Stimulated activated CD4-positive, alpha-beta T cell treated with anti-CD3 and anti-CD28 coated beads, Interleukin-15, amount 100 ng/mL, for 24 hours (primary cell): ENCODE measurements around the gene PSMD1.
"Not testable (repeated sequence)": the region's sequence is repeated elsewhere in the genome, so short reads cannot be mapped to it uniquely, and the experiment has no call there.

Experiments used
- DNase-seq: peaks from one replicate; pipeline ENCODE4 v3.0.0-alpha.2; 2020

PSMD1 gene

DNA sequence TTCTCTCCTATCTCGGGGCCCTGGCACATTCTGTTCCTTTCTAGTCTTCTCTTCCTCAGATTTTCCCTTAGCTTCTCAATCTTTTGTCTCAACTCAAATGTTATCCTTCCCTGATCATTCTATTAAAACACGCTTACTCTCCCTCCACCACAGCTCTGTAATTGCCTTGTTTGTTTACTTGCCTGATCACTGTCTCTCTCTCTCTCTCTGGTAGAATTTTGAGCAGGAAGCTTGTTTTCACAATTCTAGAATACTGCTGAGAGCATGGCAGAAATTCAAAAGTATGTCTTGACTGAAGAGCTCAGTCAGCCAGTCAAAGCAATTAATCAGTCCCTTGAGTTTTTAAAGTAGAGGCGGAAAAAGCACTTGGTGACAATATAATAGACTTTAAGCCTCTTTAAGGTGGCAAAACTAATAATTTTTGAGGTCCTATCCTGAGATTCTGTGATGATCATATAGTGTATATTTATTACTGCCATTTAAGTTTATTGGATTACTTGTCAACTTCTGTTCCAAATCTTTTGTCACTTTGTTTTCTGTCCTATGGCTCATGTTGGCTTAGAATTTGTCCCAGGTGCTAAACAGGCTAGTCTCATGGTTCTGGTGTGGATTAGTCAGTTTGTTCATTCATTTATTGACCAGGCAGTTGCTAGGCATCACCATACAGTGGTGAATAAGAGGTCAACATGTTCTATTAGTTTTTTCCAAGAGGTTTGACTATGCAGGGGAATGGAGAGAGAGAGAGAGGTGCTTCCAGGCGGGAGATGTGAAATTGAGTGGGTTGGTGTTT, 2.3 kb downstream of the PSMD1 start:
- DNase-seq: no peak

DNA sequence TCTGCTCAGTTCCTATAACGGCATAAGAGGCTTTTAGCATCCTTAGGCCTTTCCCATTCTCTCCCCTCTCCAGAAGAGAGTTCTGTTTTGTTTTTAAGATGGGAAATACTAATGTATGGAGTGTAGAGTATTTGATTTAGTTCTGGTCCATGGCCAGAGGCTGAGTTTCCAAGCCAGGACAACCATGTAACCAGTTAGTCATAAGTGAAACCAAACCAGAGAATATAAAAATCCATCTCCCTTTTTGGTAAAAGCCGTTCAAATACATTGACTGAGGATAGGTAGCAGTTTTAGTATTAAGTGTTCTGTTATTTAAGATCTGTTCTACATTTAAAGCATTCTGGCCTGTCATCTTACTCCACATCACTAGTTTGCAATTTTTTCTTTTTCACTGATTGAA, 3.1 kb downstream of the PSMD1 start:
- no peak for DNase-seq

DNA sequence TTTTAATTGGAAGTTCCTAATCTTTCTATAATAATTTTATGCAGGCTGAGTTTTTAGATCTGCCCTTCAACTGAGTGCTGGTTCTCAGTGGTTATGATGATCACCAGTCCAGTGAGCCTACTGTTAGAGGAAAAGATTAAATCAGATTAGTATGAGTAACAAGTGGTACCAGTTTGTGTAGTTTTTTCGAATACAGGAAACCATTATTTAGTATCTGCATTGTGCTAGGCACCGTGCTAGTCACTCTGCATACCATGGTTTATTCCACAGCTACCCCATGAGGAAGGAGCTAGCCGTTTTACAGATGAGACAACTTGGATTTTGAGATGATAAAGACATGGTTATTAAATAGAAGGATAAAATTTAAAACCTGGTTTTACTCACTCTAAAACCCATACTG, 6.1 kb downstream of the PSMD1 start:
- DNase-seq: no peak

DNA sequence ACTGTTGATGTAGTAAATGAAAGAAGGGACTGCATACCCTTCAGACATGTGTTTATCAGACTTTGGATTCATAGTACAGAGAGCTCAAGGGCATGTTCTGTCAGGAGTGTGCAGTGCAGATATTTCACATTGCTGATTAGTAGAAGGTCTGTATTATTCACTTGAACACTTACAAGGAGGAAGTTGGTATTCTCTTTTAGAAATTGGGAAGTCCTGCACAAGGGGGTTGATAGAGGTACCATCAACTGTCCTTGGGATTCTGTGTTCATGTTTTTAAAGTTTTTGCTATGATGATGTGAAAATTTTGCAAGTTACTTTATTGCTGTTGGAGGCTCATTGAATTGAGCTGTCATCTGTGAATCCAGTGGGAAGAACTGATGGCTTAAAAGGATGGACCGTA, 6.7 kb downstream of the PSMD1 start:
- no peak for DNase-seq

- DNase-seq: no peak
Measured at GRCh38 chr2:231065966-231066365, 9.3 kb downstream of the PSMD1 start.

GRCh38 chr2:231067531-231067930, 10.9 kb downstream of the PSMD1 start:
- not testable (repeated sequence) for DNase-seq

- peak; percentile 23 for DNase-seq
Measured at GRCh38 chr2:231068525-231069222, 12.0 kb downstream of the PSMD1 start.

DNA sequence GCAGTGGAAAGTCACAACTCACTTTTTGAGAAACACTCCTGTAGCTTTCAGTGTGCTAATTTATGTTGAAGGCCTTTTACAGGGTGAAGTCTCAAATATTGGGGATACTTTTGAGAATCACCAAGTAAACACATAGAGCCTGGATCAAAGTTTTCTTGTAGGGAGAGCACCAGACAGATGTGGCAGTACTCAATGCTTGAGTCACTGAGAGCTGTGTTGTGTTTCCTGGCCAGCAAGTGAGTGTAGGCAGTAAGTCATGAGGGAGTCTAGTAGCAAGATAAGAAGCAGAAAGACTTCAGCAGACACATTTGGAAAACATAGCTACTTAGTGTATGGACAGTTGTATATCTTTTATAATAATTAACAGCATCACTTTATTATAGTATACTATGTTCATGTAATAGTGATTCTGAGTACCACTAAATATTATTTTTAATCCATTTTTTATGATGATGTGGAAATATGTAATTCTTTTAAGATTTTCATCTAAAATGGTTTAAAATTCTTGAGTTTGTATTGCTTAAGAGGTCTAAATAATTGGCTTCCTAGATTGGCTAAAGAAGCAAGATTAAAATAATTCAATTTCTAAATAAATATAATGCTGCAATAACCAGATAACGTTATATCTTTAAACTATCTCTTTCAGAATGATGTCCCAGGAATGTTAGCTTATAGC, 12.8 kb downstream of the PSMD1 start:
- no peak for DNase-seq

DNA sequence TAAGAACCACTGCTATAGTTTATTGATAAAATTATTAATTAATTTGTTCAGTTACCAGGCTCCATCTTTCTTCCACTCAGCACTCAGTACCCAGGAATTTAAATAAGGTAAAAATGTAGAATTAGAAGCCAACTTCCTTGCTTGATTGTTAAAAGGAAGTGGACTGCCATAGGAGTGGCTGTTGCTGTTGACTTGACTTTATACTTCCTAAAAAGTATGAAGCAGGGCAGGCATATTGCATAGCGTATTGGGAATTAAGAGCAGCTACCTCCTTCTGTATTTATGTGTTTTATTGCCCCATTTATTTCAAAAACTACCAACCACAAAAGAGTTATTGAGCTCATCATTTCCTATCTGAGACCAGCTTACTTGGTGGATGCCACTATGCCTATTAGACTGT, 27.9 kb downstream of the PSMD1 start:
- DNase-seq: no peak

DNA sequence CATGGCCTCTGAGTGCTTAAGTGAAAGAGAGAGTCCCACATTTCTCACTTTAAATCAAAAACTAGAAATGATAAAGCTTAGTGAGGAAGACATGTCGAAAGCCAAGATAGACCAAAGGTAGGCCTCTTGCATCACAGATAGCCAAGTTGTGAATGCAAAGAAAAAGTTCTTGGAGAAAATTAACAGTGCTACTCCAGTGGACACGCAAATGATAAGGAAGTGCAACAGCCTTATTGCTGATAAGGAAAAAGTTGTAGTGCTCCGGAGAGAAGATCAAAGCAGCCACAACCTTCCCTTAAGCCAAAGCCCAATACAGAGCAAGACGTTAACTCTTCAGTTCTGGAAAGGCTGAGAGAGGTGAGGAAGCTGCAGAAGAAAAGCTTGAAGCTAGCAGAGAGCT, 32.1 kb downstream of the PSMD1 start:
- DNase-seq: no peak

GRCh38 chr2:231093933-231094332, 37.3 kb downstream of the PSMD1 start:
- DNase-seq: no peak

DNA sequence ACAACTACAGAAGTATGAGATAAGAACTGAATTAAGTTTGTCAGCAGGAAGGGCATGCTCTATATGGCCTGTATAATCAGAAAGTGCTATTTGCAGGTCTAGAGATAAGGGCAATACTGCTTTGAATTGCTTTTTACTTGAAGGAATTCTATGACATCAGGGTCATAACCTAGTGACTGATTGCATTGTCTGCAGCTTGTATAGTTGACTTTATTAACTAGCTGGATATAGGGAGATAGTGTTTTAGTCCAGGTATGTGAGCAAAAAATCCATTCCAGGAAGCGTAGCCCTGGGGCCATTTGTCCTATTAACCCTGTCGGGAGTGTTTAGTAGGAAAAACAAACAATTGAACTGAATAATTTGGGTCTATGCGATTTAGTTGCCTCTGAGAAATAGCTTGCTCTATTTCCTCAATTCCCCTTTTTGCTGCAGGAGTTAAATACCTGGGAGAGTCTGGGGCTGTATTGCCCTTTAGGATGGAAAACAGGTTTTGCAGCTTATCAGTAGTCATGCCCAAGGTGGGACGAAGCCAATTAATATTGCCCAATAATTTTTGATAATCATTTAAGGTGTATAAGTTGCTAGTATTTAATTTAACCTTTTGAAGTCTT, 38.2 kb downstream of the PSMD1 start:
- DNase-seq: no peak

GRCh38 chr2:231099918-231100317, 43.3 kb downstream of the PSMD1 start:
- DNase-seq: peak; percentile 9

- not testable (repeated sequence) for DNase-seq
Measured at GRCh38 chr2:231100321-231100720, 43.7 kb downstream of the PSMD1 start.

- no peak for DNase-seq
Measured at GRCh38 chr2:231100990-231101389, 44.3 kb downstream of the PSMD1 start.

DNA sequence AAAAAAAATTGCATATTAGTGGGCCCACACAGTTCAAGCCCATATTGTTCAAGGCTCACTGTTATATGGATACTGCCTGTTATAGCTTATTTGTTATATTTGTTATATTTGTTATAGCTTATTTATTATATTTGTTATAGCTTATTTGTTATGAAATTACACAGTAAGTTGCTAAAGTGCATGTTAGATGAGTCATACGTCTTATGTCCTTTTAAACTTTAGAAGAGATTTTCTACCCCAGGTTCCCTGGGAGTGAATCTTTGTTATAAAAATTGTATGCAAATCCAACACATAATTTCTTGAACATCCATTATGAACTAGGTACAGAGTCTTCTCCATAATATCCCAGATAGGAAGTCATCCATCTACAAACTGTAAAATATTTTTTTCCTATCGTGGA, 46.1 kb downstream of the PSMD1 start:
- no peak for DNase-seq

DNA sequence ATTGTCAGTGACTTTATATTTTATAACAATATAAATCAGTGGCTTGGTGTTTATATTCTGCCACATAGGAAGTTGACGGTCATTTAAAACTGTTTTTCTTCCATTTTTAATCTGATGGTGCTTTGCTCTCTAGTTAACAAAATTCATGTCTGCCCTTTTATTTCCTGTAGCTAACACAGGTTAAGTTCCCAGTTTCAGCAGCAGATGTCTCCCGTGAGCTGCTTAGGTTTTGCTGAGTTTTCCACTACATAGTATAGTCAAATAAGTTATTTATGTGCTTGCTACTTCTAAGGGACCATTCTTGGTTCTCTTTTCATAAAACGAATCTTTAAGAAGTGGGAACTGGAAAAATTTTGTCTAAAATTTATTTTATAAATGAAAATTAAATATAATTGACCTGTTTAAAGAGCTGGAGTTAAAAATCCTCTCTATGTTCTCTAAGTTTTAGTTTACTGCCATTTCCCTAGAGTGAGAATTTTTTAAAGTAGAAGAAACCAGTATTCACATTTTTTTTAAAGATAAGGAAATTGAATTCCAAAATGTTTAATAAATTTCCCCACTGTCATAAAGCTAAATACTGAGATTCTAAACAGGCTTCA, 47.5 kb downstream of the PSMD1 start:
- peak; percentile 66 for DNase-seq

DNA sequence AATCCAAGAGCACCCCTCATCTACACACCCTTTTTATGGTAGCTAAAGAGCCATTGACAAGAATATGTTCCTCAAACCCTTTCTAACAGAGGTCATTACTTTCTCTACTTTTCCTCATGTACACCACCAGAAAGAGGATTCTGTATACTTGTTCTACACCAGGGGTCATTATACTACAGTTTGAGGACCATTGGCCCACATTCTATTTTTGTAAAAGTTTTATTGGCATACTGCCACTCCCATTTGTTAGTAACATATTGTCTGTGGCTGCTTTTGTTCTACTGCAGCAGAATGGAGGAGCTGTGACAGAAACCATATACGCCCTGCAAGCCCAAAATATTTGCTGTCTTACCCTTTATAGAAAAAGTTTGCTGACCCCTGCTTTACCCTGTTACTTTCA, 53.9 kb downstream of the PSMD1 start:
- DNase-seq: no peak

GRCh38 chr2:231111987-231112386, 55.3 kb downstream of the PSMD1 start:
- DNase-seq: no peak

- DNase-seq: no peak
Measured at GRCh38 chr2:231113489-231113888, 56.8 kb downstream of the PSMD1 start.

DNA sequence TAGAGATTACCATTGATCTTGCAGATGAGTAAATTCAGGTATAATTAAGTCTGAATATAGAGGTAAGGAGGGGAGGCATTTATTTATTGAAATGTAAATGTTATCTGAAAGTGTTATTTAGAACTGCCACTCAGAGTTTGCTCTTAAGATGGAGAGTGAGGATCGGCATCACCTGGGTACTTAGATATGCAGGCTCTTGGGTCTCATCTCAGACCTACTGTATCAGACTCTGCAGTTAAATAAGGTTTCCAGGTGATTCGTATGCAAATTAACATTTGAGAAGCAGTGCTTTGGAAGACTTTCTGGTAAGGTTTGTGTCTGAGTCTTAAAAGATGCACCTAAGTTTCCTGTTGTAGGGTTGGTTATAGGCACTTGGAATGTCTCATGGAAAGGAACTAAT, 59.0 kb downstream of the PSMD1 start:
- no peak for DNase-seq

DNA sequence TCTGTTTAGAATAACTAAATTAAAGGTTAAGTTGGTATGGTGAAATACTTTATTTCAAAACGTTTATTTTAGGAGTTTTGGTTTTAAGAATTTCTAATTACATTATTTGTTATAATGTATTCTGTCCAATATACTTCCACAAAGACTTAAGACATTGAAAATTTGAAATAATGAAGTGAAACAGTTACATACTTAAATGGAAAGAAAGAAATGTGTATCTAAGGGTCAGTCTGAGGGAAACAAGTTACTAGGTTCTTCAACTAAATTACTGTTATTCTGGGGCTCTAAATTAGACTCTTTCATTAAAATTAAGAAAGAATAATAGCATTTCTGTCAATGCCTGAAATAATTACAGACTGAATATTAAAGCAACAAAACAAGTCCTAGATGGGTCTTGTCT, 60.5 kb downstream of the PSMD1 start:
- no peak for DNase-seq
